Keratinocyte (primary cell): ENCODE measurements around the gene PAX2. TPM values are rescaled to one million over a fixed set of nuclear protein-coding genes. Genes with fewer than 3 reads are reported as not detected.

ENCODE experiments used
- DNase-seq: peaks from one replicate; pipeline ENCODE4 v3.0.0-alpha.2; 2011; ENCODE audit warnings: low read depth, missing footprints, low spot score
- FAIRE-seq: peaks from 2 replicates; lab custom pipeline; 2011; peaks lifted over from hg19 to GRCh38; lab: Jason Lieb, UNC
- H2AFZ ChIP-seq: 2 replicates; pipeline ENCODE4 v1.6.0; 2012; ENCODE audit warnings: low read length, control low read depth, inconsistent platforms; ENCODE audit not compliant: control insufficient read depth
- H3K27ac ChIP-seq: 2 replicates; pipeline ENCODE4 v1.5.1; 2011; ENCODE audit warnings: low read length; ENCODE audit not compliant: control insufficient read depth, insufficient read depth
- H3K27me3 ChIP-seq: 3 replicates; pipeline ENCODE4 v1.6.0; 2011; ENCODE audit warnings: low read length; ENCODE audit not compliant: control insufficient read depth, insufficient read depth; ENCODE audit errors: extremely low read depth
- H3K36me3 ChIP-seq, 2 experiments: 2 replicates in 1 of 2; 3 replicates in 1 of 2; pipeline ENCODE4 v1.5.1; 2011; ENCODE audit warnings: low read length in 2 of 2, mild to moderate bottlenecking in 1 of 2; ENCODE audit not compliant: control insufficient read depth in 2 of 2, insufficient read depth in 2 of 2; ENCODE audit errors: extremely low read depth in 1 of 2
- H3K4me1 ChIP-seq: 3 replicates; pipeline ENCODE4 v1.5.1; 2011; ENCODE audit warnings: low read length; ENCODE audit not compliant: control insufficient read depth, insufficient read depth; ENCODE audit errors: extremely low read depth
- H3K4me2 ChIP-seq: 3 replicates; pipeline ENCODE4 v1.6.0; 2011; ENCODE audit warnings: low read depth, low read length; ENCODE audit not compliant: control insufficient read depth, insufficient read depth; ENCODE audit errors: extremely low read depth
- H3K4me3 ChIP-seq, 3 experiments: fragments of 200-600 bp in 1 of 3; sonication (generic) in 1 of 3; 2 replicates in 2 of 3; 3 replicates in 1 of 3; pipeline ENCODE4 v1.5.1; 2011 to 2016; ENCODE audit warnings: low read length in 3 of 3, mild to moderate bottlenecking in 3 of 3, control low read depth in 2 of 3, inconsistent platforms in 1 of 3, low read depth in 1 of 3, mixed read lengths in 1 of 3, mixed run types in 1 of 3, moderate library complexity in 1 of 3; ENCODE audit not compliant: control insufficient read depth in 2 of 3, insufficient read depth in 2 of 3; ENCODE audit errors: extremely low read depth in 1 of 3
- H3K79me2 ChIP-seq: 2 replicates; pipeline ENCODE4 v1.6.0; 2012; ENCODE audit warnings: low read length; ENCODE audit not compliant: control insufficient read depth, insufficient read depth
- H3K9ac ChIP-seq: 3 replicates; pipeline ENCODE4 v1.6.0; 2011; ENCODE audit warnings: low read length; ENCODE audit not compliant: control insufficient read depth, insufficient read depth; ENCODE audit errors: extremely low read depth
- H3K9me1 ChIP-seq: 3 replicates; pipeline ENCODE4 v1.6.0; 2011; ENCODE audit warnings: low read length; ENCODE audit not compliant: control insufficient read depth, insufficient read depth; ENCODE audit errors: extremely low read depth
- H3K9me3 ChIP-seq: 2 replicates; pipeline ENCODE4 v1.5.1; 2012; ENCODE audit warnings: low read depth, low read length; ENCODE audit not compliant: control insufficient read depth
- H4K20me1 ChIP-seq: 3 replicates; pipeline ENCODE4 v1.6.0; 2011; ENCODE audit warnings: low read length; ENCODE audit not compliant: control insufficient read depth, insufficient read depth; ENCODE audit errors: extremely low read depth
- CTCF ChIP-seq, 3 experiments: IDR thresholded peaks in 1 of 3; conservative IDR thresholded peaks in 1 of 3; optimal IDR thresholded peaks in 1 of 3; 2 replicates in 2 of 3; 3 replicates in 1 of 3; pipeline versions ENCODE3 to v1.5.1; 2011; ENCODE audit warnings: low read length in 3 of 3, mild to moderate bottlenecking in 3 of 3, moderate library complexity in 2 of 3, control low read depth in 1 of 3, inconsistent platforms in 1 of 3; ENCODE audit not compliant: insufficient read depth in 2 of 3; ENCODE audit errors: extremely low read depth in 1 of 3
- EZH2 ChIP-seq: IDR thresholded peaks from one replicate; pipeline ENCODE4 v1.6.1; 2012; ENCODE audit warnings: inconsistent platforms, mild to moderate bottlenecking, low read length, moderate library complexity
- dilution Hi-C: fragments of 300-500 bp; cut with MboI; formaldehyde crosslinking; loops from one replicate; pipeline ENCODE4 v1.7.0; 2020; ENCODE audit warnings: low sequenced_read_pairs; ENCODE audit not compliant: extremely low pct_ligation_motif_present
- polyA plus RNA-seq, 5 experiments: library from polyadenylated mRNA; depleted of rRNA in 3 of 5; stranded (reverse) in 3 of 5; stranded (forward) in 1 of 5; unstranded in 1 of 5; fragments of >200 nt; gene quantifications; 1 replicate in 1 of 5; 2 replicates in 3 of 5; 3 replicates in 1 of 5; pipeline versions ENCODE4 v1.2.1 to v1.2.3, GENCODE V29; 2011 to 2012; ENCODE audit warnings: missing spikeins in 2 of 5, low read depth in 1 of 5, low replicate concordance in 1 of 5

The PAX2 gene
- polyA plus RNA-seq, 1 donor (not counting 4 experiments of a cell fraction or from before 2014, with no cell fraction given): not detected

- DNase-seq: no peak
- no peak overlapping the region for H3K9ac ChIP-seq
- dilution Hi-C loops: no loop called here
- H3K4me3 ChIP-seq: no peak overlapping the region
- no peaks in the 10 kb centered on the region for H3K79me2 ChIP-seq
- no peaks in the 10 kb centered on the region for H3K36me3 ChIP-seq
- no peak overlapping the region for H3K4me2 ChIP-seq
- no peaks in the 10 kb centered on the region for H4K20me1 ChIP-seq
- no peak overlapping the region for H3K27ac ChIP-seq
- no peaks in the 10 kb centered on the region for H3K4me1 ChIP-seq
- H3K9me3 ChIP-seq: no peaks in the 10 kb centered on the region
- peaks cover 28% of the 10 kb centered on the region for H3K27me3 ChIP-seq
- FAIRE-seq: no peak
- H3K9me1 ChIP-seq: no peaks in the 10 kb centered on the region
- TF ChIP-seq CTCF (optimal IDR thresholded peaks at IDR 0.05 in 1 of 3, IDR thresholded peaks at IDR 0.05 in 1 of 3, conservative IDR thresholded peaks at IDR 0.05 in 1 of 3; ENCODE audit: extremely low read depth in 1 of 3, insufficient read depth in 2 of 3, low read length in 3 of 3) (no peak), EZH2 (no peak)
- no peak overlapping the region for H2AFZ ChIP-seq
Measured at GRCh38 chr10:100784126-100784525, 38.7 kb downstream of the PAX2 start.

DNA sequence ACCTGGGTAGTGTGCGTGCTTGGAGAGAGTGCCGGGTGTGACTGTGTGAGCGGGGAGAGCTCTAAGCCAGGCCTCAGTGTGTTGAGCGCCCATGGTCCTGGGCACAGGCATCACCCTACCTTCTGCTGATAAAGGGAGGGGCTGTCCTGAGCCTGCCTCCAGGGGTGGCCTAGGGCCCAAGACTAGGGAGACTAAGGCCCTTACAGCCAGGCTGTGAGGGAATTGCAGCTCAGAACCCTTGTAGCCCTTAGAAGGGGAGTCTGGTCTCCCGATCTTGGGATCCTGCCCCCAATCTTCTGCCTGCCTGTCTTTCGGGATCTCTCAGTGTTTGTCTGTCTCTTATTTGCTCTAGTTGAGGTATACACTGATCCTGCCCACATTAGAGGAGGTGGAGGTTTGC, 41.2 kb downstream of the PAX2 start:
- DNase-seq (no peak), FAIRE-seq (no peak)
- Histone ChIP-seq H3K4me3 (no peak overlapping the region), H3K4me1 (no peaks in the 10 kb centered on the region), H3K9me3 (no peaks in the 10 kb centered on the region), H3K79me2 (no peaks in the 10 kb centered on the region), H3K4me2 (no peak overlapping the region), H3K9me1 (no peaks in the 10 kb centered on the region), H4K20me1 (no peaks in the 10 kb centered on the region), H3K27me3 (peaks cover 24% of the 10 kb centered on the region), H3K9ac (no peak overlapping the region), H3K36me3 (no peaks in the 10 kb centered on the region), H3K27ac (no peak overlapping the region), H2AFZ (no peak overlapping the region)
- dilution Hi-C loops: no loop called here
- TF ChIP-seq EZH2: no peak
